ENCODE measurements around the gene OSCP1.

Gene OSCP1

GRCh38 chr1:36443297-36443696 lies 7.0 kb downstream of the OSCP1 start:
- DNase-seq, result no peak

GRCh38 chr1:36442337-36442736 lies 7.9 kb downstream of the OSCP1 start:
- DNase-seq, result no peak

- no peak for DNase-seq
These were observed 9.6 kb downstream of the OSCP1 start for GRCh38 chr1:36440646-36441045.

- no peak for DNase-seq
These were observed 10.2 kb downstream of the OSCP1 start for GRCh38 chr1:36440044-36440443.

GRCh38 chr1:36438715-36439114 lies 11.5 kb downstream of the OSCP1 start:
- no peak for DNase-seq

- DNase-seq, result no peak
These were observed 13.4 kb downstream of the OSCP1 start for GRCh38 chr1:36436821-36437220.

GRCh38 chr1:36433102-36433501 lies 17.1 kb downstream of the OSCP1 start:
- DNase-seq, result no peak

GRCh38 chr1:36432616-36433015 lies 17.6 kb downstream of the OSCP1 start:
- DNase-seq, result no peak

GRCh38 chr1:36425791-36426190 lies 24.5 kb downstream of the OSCP1 start:
- DNase-seq, result no peak

- DNase-seq, result no peak
These were observed 28.6 kb downstream of the OSCP1 start for GRCh38 chr1:36421649-36422048.

GRCh38 chr1:36420836-36421317 lies 29.4 kb downstream of the OSCP1 start:
- peak; percentile 20 for DNase-seq

GRCh38 chr1:36420409-36420808 lies 29.8 kb downstream of the OSCP1 start:
- no peak for DNase-seq

GRCh38 chr1:36419569-36419968 lies 30.7 kb downstream of the OSCP1 start:
- no peak for DNase-seq

GRCh38 chr1:36419140-36419539 lies 31.1 kb downstream of the OSCP1 start:
- no peak for DNase-seq

- DNase-seq, result no peak
These were observed 32.3 kb downstream of the OSCP1 start for GRCh38 chr1:36417931-36418330.

- DNase-seq, result no peak
These were observed 34.5 kb downstream of the OSCP1 start for GRCh38 chr1:36415661-36416326.

GRCh38 chr1:36414384-36414783 lies 35.9 kb downstream of the OSCP1 start:
- DNase-seq, result no peak

- no peak for DNase-seq
These were observed 38.3 kb downstream of the OSCP1 start for GRCh38 chr1:36411674-36412648.

GRCh38 chr1:36408479-36408878 lies 41.8 kb downstream of the OSCP1 start:
- DNase-seq, result no peak

- DNase-seq, result no peak
These were observed 43.8 kb downstream of the OSCP1 start for GRCh38 chr1:36406440-36406839.

- DNase-seq, result no peak
These were observed 47.8 kb downstream of the OSCP1 start for GRCh38 chr1:36402504-36402890.

GRCh38 chr1:36401602-36402503 lies 48.4 kb downstream of the OSCP1 start:
- DNase-seq, result no peak
